ENCODE data around the gene SLC30A5.
A peak's percentile ranks its signal among the peaks of the same experiment; 100 is the strongest.

SLC30A5 gene

GRCh38 chr5:69166686-69167492 is 73.1 kb downstream of the SLC30A5 start, which contains the start of gene CCNB1:
CCNB1 (plus strand) TSS chr5:69167150; CDS start chr5:69167263, 113 bp downstream.
- H3K27ac ChIP-seq (ENCODE audit: low read length) = peak within 1 kb of the TSS; percentile 82
- H3K4me1 ChIP-seq (ENCODE audit: low read length) = peaks cover 14% of the 10 kb centered on the region
- TF ChIP-seq EZH2phosphoT487 (IDR thresholded peaks at IDR 0.05; ENCODE audit: low read depth) (no peak), CTCF (IDR thresholded peaks at IDR 0.05; ENCODE audit: low read depth, low read length) (no peak)
- H3K36me3 ChIP-seq (replicated peaks; ENCODE audit: low read depth, low read length) = peaks cover 28% of the 10 kb centered on the region
- no peaks in the 10 kb centered on the region for H4K20me1 ChIP-seq (ENCODE audit: insufficient read depth, low read length)
- H3K79me2 ChIP-seq (ENCODE audit: low read length) = peaks cover 35% of the 10 kb centered on the region
- no peaks in the 10 kb centered on the region for H3K9me3 ChIP-seq (ENCODE audit: insufficient read depth, low read length)
- no peaks in the 10 kb centered on the region for H3K27me3 ChIP-seq (ENCODE audit: low read depth, low read length)
- H3K9ac ChIP-seq (ENCODE audit: low read length) = peak within 1 kb of the TSS; percentile 98
- H3K4me3 ChIP-seq (ENCODE audit: low read length) = peak within 1 kb of the TSS; percentile 99
- peak within 1 kb of the TSS; percentile 86 for H2AFZ ChIP-seq (ENCODE audit: low read depth, low read length)
- peak within 1 kb of the TSS; percentile 92 for H3K4me2 ChIP-seq (ENCODE audit: low read length)

- H3K27me3 ChIP-seq (ENCODE audit: low read depth, low read length) = no peaks in the 10 kb centered on the region
- peaks cover 14% of the 10 kb centered on the region for H3K4me1 ChIP-seq (ENCODE audit: low read length)
- H3K4me3 ChIP-seq (ENCODE audit: low read length) = peak overlapping the region; percentile 99
- H2AFZ ChIP-seq (ENCODE audit: low read depth, low read length) = peak overlapping the region; percentile 41; the same call in 1 of the 2 replicates
- no peaks in the 10 kb centered on the region for H3K9me3 ChIP-seq (ENCODE audit: insufficient read depth, low read length)
- H3K9ac ChIP-seq (ENCODE audit: low read length) = peak overlapping the region; percentile 98
- H3K4me2 ChIP-seq (ENCODE audit: low read length) = peak overlapping the region; percentile 92
- H3K79me2 ChIP-seq (ENCODE audit: low read length) = peaks cover 36% of the 10 kb centered on the region
- peaks cover 29% of the 10 kb centered on the region for H3K36me3 ChIP-seq (replicated peaks; ENCODE audit: low read depth, low read length)
- TF ChIP-seq CTCF (IDR thresholded peaks at IDR 0.05; ENCODE audit: low read depth, low read length) = no peak
- TF ChIP-seq EZH2phosphoT487 (IDR thresholded peaks at IDR 0.05; ENCODE audit: low read depth) = no peak
- H3K27ac ChIP-seq (ENCODE audit: low read length) = peak overlapping the region; percentile 82
- no peaks in the 10 kb centered on the region for H4K20me1 ChIP-seq (ENCODE audit: insufficient read depth, low read length)
Measured at GRCh38 chr5:69167493-69167855, 73.7 kb downstream of the SLC30A5 start.

GRCh38 chr5:69167929-69168328 is 74.1 kb downstream of the SLC30A5 start:
- Histone ChIP-seq H3K27ac (ENCODE audit: low read length) (peak overlapping the region; percentile 82), H3K27me3 (ENCODE audit: low read depth, low read length) (no peaks in the 10 kb centered on the region), H3K4me2 (ENCODE audit: low read length) (peak overlapping the region; percentile 92), H3K36me3 (replicated peaks; ENCODE audit: low read depth, low read length) (peaks cover 30% of the 10 kb centered on the region), H3K9ac (ENCODE audit: low read length) (peak overlapping the region; percentile 98), H4K20me1 (ENCODE audit: insufficient read depth, low read length) (no peaks in the 10 kb centered on the region), H3K4me3 (ENCODE audit: low read length) (peak overlapping the region; percentile 99), H3K79me2 (ENCODE audit: low read length) (peaks cover 36% of the 10 kb centered on the region), H2AFZ (ENCODE audit: low read depth, low read length) (no peak overlapping the region), H3K4me1 (ENCODE audit: low read length) (peaks cover 14% of the 10 kb centered on the region), H3K9me3 (ENCODE audit: insufficient read depth, low read length) (no peaks in the 10 kb centered on the region)
- TF ChIP-seq EZH2phosphoT487 (IDR thresholded peaks at IDR 0.05; ENCODE audit: low read depth) (no peak), CTCF (IDR thresholded peaks at IDR 0.05; ENCODE audit: low read depth, low read length) (no peak)

- Histone ChIP-seq H3K79me2 (ENCODE audit: low read length) (peaks cover 36% of the 10 kb centered on the region), H3K4me2 (ENCODE audit: low read length) (no peak overlapping the region), H3K4me1 (ENCODE audit: low read length) (peaks cover 14% of the 10 kb centered on the region), H3K9ac (ENCODE audit: low read length) (no peak overlapping the region), H3K4me3 (ENCODE audit: low read length) (no peak overlapping the region), H2AFZ (ENCODE audit: low read depth, low read length) (no peak overlapping the region), H3K27ac (ENCODE audit: low read length) (no peak overlapping the region), H4K20me1 (ENCODE audit: insufficient read depth, low read length) (no peaks in the 10 kb centered on the region), H3K9me3 (ENCODE audit: insufficient read depth, low read length) (no peaks in the 10 kb centered on the region), H3K27me3 (ENCODE audit: low read depth, low read length) (no peaks in the 10 kb centered on the region), H3K36me3 (replicated peaks; ENCODE audit: low read depth, low read length) (peaks cover 48% of the 10 kb centered on the region)
- TF ChIP-seq CTCF (IDR thresholded peaks at IDR 0.05; ENCODE audit: low read depth, low read length) = no peak
- TF ChIP-seq EZH2phosphoT487 (IDR thresholded peaks at IDR 0.05; ENCODE audit: low read depth) = no peak
Measured at GRCh38 chr5:69170495-69170894, 76.7 kb downstream of the SLC30A5 start.

All from OCI-LY3 (cell line).